ENCODE data around the gene MEG3. TPM values are rescaled to one million over a fixed set of nuclear protein-coding genes. Genes with fewer than 3 reads are reported as not detected.

The MEG3 gene
- total and polyA plus RNA-seq, 9 of the 15 experiments (the other 6 are each of a cell fraction or from before 2014, with no cell fraction given), result 0.10 to 5.3 (median 1.0) TPM; not detected in 1

DNA sequence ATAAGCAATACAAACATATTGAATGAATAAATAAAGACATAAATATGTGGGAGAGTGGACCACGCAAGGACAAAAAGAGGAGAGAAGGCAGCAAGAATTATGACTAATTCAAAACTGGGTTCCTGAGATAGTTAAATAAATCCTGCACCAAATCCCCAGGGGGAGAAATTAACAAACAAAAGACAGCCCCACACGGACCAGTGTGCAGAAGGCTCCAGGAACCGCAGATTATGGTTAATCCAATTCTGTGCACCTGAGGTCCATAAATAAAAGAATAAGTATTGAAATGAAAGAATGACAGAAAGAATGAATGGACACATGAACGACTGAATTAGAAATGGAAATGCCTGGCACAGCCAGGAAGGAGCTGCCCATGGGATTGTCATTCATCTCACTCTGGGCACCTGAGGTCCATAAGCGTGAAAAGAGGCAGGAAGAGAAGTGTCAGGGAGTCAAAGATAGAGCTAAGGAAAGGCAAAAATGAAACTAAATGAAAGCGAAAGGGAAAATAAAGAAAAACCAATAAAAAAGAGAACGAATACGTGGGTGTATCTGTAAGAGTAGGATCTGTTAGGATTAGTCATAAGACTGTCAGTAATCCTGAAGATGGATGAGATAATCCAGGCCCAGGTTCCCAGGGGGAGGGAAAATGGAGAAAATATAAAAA is 23.3 kb downstream of the MEG3 start (continued):
- TF ChIP-seq, protein P1, sequence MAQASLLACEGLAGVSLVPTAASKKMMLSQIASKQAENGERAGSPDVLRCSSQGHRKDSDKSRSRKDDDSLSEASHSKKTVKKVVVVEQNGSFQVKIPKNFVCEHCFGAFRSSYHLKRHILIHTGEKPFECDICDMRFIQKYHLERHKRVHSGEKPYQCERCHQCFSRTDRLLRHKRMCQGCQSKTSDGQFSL (CRISPR knock-in tag; IDR thresholded peaks at IDR 0.05), result no peak
- TF ChIP-seq, protein P1 (tag; IDR thresholded peaks at IDR 0.05), result no peak
- TF ChIP-seq LEF1 (IDR thresholded peaks at IDR 0.05) (no peak), RFX1 (IDR thresholded peaks at IDR 0.05) (no peak), TGIF2 (CRISPR knock-in tag; IDR thresholded peaks at IDR 0.05) (no peak), JUND (IDR thresholded peaks at IDR 0.05; ENCODE audit: borderline replicate concordance, low read depth, low read length) (peak; percentile 46; the same call in 1 of the 2 replicates), JUND (tag; IDR thresholded peaks at IDR 0.05; ENCODE audit: borderline replicate concordance, low read depth, low read length) (peak; percentile 36; the same call in 1 of the 3 replicates), ZNF184 (CRISPR knock-in tag; IDR thresholded peaks at IDR 0.05) (no peak), ETV1 (tag; conservative IDR thresholded peaks at IDR 0.05; ENCODE audit: low read depth) (no peak), JUN (IDR thresholded peaks at IDR 0.05; ENCODE audit: borderline replicate concordance, low read depth, low read length) (no peak), JUN (CRISPR knock-in tag; IDR thresholded peaks at IDR 0.05; ENCODE audit: borderline replicate concordance) (no peak), ARID1B (IDR thresholded peaks at IDR 0.05) (peak; percentile 62; the same call in 1 of the 2 replicates)
- TF ChIP-seq, protein P2, sequence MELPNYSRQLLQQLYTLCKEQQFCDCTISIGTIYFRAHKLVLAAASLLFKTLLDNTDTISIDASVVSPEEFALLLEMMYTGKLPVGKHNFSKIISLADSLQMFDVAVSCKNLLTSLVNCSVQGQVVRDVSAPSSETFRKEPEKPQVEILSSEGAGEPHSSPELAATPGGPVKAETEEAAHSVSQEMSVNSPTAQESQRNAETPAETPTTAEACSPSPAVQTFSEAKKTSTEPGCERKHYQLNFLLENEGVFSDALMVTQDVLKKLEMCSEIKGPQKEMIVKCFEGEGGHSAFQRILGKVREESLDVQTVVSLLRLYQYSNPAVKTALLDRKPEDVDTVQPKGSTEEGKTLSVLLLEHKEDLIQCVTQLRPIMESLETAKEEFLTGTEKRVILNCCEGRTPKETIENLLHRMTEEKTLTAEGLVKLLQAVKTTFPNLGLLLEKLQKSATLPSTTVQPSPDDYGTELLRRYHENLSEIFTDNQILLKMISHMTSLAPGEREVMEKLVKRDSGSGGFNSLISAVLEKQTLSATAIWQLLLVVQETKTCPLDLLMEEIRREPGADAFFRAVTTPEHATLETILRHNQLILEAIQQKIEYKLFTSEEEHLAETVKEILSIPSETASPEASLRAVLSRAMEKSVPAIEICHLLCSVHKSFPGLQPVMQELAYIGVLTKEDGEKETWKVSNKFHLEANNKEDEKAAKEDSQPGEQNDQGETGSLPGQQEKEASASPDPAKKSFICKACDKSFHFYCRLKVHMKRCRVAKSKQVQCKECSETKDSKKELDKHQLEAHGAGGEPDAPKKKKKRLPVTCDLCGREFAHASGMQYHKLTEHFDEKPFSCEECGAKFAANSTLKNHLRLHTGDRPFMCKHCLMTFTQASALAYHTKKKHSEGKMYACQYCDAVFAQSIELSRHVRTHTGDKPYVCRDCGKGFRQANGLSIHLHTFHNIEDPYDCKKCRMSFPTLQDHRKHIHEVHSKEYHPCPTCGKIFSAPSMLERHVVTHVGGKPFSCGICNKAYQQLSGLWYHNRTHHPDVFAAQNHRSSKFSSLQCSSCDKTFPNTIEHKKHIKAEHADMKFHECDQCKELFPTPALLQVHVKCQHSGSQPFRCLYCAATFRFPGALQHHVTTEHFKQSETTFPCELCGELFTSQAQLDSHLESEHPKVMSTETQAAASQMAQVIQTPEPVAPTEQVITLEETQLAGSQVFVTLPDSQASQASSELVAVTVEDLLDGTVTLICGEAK (IDR thresholded peaks at IDR 0.05), result peak; percentile 50; the same call in 1 of the 2 replicates
- TF ChIP-seq, protein P2 (CRISPR knock-in tag; IDR thresholded peaks at IDR 0.05), result no peak
- TF ChIP-seq, protein P3, sequence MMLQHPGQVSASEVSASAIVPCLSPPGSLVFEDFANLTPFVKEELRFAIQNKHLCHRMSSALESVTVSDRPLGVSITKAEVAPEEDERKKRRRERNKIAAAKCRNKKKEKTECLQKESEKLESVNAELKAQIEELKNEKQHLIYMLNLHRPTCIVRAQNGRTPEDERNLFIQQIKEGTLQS (IDR thresholded peaks at IDR 0.05), result peak; percentile 50; the same call in 1 of the 2 replicates
- TF ChIP-seq, protein P3 (CRISPR knock-in tag; conservative IDR thresholded peaks at IDR 0.05), result no peak
- TF ChIP-seq, protein P4, sequence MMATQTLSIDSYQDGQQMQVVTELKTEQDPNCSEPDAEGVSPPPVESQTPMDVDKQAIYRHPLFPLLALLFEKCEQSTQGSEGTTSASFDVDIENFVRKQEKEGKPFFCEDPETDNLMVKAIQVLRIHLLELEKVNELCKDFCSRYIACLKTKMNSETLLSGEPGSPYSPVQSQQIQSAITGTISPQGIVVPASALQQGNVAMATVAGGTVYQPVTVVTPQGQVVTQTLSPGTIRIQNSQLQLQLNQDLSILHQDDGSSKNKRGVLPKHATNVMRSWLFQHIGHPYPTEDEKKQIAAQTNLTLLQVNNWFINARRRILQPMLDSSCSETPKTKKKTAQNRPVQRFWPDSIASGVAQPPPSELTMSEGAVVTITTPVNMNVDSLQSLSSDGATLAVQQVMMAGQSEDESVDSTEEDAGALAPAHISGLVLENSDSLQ (IDR thresholded peaks at IDR 0.05), result peak; percentile 85

All from K562 (cell line).